HepG2 (cell line): ENCODE data around the gene CREB3. TPM values are rescaled to one million over a fixed set of nuclear protein-coding genes. Genes with fewer than 3 reads are reported as not detected.

ENCODE experiments used
- ATM ChIP-seq: fragments of 450-650 bp; IDR thresholded peaks from 2 replicates; pipeline ENCODE4 v1.7.1; 2017; ENCODE audit warnings: mild to moderate bottlenecking, borderline replicate concordance
- CREM ChIP-seq, 2 experiments: sonication (generic) in 1 of 2; formaldehyde crosslinking in 1 of 2; IDR thresholded peaks; 2 replicates each; pipeline versions ENCODE4 v1.4.0 to v1.6.1; 2016 to 2020; ENCODE audit warnings: antibody characterized with exemption in 1 of 2, mild to moderate bottlenecking in 1 of 2, missing genetic modification reagents in 1 of 2
- EEA1 ChIP-seq: sonication (generic); formaldehyde crosslinking; IDR thresholded peaks from 2 replicates; pipeline ENCODE4 v1.5.1; 2020; ENCODE audit warnings: mild to moderate bottlenecking, missing genetic modification reagents, borderline replicate concordance
- FOSL1 ChIP-seq: sonication (generic); formaldehyde crosslinking; IDR thresholded peaks from 2 replicates; pipeline ENCODE4 v1.9.0; 2021; ENCODE audit warnings: missing genetic modification reagents, borderline replicate concordance
- HCFC1 ChIP-seq: fragments of 150-350 bp; IDR thresholded peaks from 2 replicates; pipeline ENCODE4 v1.6.1; 2014; ENCODE audit warnings: low read depth, low read length
- HNRNPL ChIP-seq: fragments of 200-400 bp; formaldehyde crosslinking; IDR thresholded peaks from 2 replicates; pipeline ENCODE4 v1.6.1; 2017; ENCODE audit warnings: mild to moderate bottlenecking, low read depth, low read length
- IRF2 ChIP-seq: IDR thresholded peaks from 2 replicates; pipeline ENCODE4 v1.6.1; 2018; ENCODE audit warnings: missing genetic modification reagents, missing compliant biosample characterization
- JDP2 ChIP-seq: sonication (generic); formaldehyde crosslinking; IDR thresholded peaks from 2 replicates; pipeline ENCODE4 v1.8.1; 2022; ENCODE audit warnings: missing genetic modification reagents, borderline replicate concordance
- KDM2A ChIP-seq: sonication (generic); formaldehyde crosslinking; IDR thresholded peaks from 2 replicates; pipeline ENCODE4 v1.4.0; 2020; ENCODE audit warnings: low read depth, missing genetic modification reagents, borderline replicate concordance
- KDM5A ChIP-seq: fragments of 200-600 bp; sonication (generic); IDR thresholded peaks from 2 replicates; pipeline ENCODE4 v1.7.0; 2018; ENCODE audit warnings: antibody characterized with exemption, mild to moderate bottlenecking, low read length, borderline replicate concordance
- POLR2AphosphoS5 ChIP-seq: IDR thresholded peaks from 2 replicates; pipeline ENCODE4 v1.6.1; 2012; ENCODE audit warnings: low read depth, low read length
- RAD21 ChIP-seq: fragments of 450-650 bp; formaldehyde crosslinking; IDR thresholded peaks from 2 replicates; pipeline ENCODE4 v1.5.0; 2020; ENCODE audit warnings: mild to moderate bottlenecking
- SRSF1 ChIP-seq: fragments of 200-400 bp; formaldehyde crosslinking; optimal IDR thresholded peaks from 2 replicates; pipeline ENCODE3; 2017; ENCODE audit warnings: mild to moderate bottlenecking, low read depth, low read length, moderate library complexity
- TOPORS ChIP-seq: sonication (generic); formaldehyde crosslinking; IDR thresholded peaks from 2 replicates; pipeline ENCODE4 v1.8.0; 2023; ENCODE audit warnings: mild to moderate bottlenecking, missing genetic modification reagents
- ZKSCAN5 ChIP-seq: sonication (generic); formaldehyde crosslinking; IDR thresholded peaks from 2 replicates; pipeline ENCODE4 v1.5.1; 2020; ENCODE audit warnings: mild to moderate bottlenecking, missing genetic modification reagents
- ZNF354B ChIP-seq: sonication (generic); formaldehyde crosslinking; IDR thresholded peaks from 2 replicates; pipeline ENCODE4 v1.8.0; 2022; ENCODE audit warnings: mild to moderate bottlenecking, missing genetic modification reagents
- ZNF530 ChIP-seq: sonication (generic); formaldehyde crosslinking; IDR thresholded peaks from 2 replicates; pipeline ENCODE4 v1.5.0; 2020; ENCODE audit warnings: low read depth, mild to moderate bottlenecking, missing genetic modification reagents
- ZNF550 ChIP-seq: sonication (generic); formaldehyde crosslinking; IDR thresholded peaks from 2 replicates; pipeline ENCODE4 v1.4.0; 2020; ENCODE audit warnings: mild to moderate bottlenecking, missing genetic modification reagents, borderline replicate concordance
- ZNF598 ChIP-seq: sonication (generic); formaldehyde crosslinking; IDR thresholded peaks from 2 replicates; pipeline ENCODE4 v1.5.1; 2020; ENCODE audit warnings: mild to moderate bottlenecking, missing genetic modification reagents, borderline replicate concordance
- ZNF678 ChIP-seq: sonication (generic); formaldehyde crosslinking; IDR thresholded peaks from 2 replicates; pipeline ENCODE4 v1.4.0; 2020; ENCODE audit warnings: mild to moderate bottlenecking, missing genetic modification reagents
- ZNF720 ChIP-seq: sonication (generic); formaldehyde crosslinking; IDR thresholded peaks from 2 replicates; pipeline ENCODE4 v1.4.0; 2020; ENCODE audit warnings: missing genetic modification reagents
- ZNF883 ChIP-seq: sonication (generic); formaldehyde crosslinking; IDR thresholded peaks from 2 replicates; pipeline ENCODE4 v1.5.1; 2020; ENCODE audit warnings: mild to moderate bottlenecking, missing genetic modification reagents; ENCODE audit errors: not compliant biosample characterization
- ZNF891 ChIP-seq: sonication (generic); formaldehyde crosslinking; IDR thresholded peaks from 2 replicates; pipeline ENCODE4 v1.5.0; 2020; ENCODE audit warnings: mild to moderate bottlenecking, missing genetic modification reagents
- ZZZ3 ChIP-seq: sonication (generic); formaldehyde crosslinking; IDR thresholded peaks from 2 replicates; pipeline ENCODE4 v1.4.0; 2020; ENCODE audit warnings: missing genetic modification reagents, mild to moderate bottlenecking, borderline replicate concordance
- polyA plus RNA-seq, 8 experiments: library from polyadenylated mRNA; depleted of rRNA in 3 of 8; stranded (reverse) in 7 of 8; unstranded in 1 of 8; fragments of >200 nt; fragmentation: Illumina TruSeq in 4 of 8; extraction: Trizol in 4 of 8; gene quantifications; 2 replicates each; pipeline versions ENCODE4 v1.2.1 to v1.2.3, GENCODE V29; 2011 to 2016; ENCODE audit warnings: low read depth in 4 of 8, missing spikeins in 1 of 8, mixed read lengths in 1 of 8; ENCODE audit not compliant: insufficient read depth in 1 of 8
- total RNA-seq, 5 experiments: library from RNA; depleted of rRNA; stranded (reverse); fragments of >200 nt; fragmentation: Illumina TruSeq; extraction: Trizol; gene quantifications; 2 replicates each; pipeline ENCODE4 v1.2.3, GENCODE V29; 2016; ENCODE audit warnings: low read depth in 1 of 5
- TF ChIP-seq, protein P1 (sequence below): sonication (generic); formaldehyde crosslinking; IDR thresholded peaks from 2 replicates; pipeline ENCODE4 v1.5.1; 2020; ENCODE audit warnings: mild to moderate bottlenecking, missing genetic modification reagents
- TF ChIP-seq, protein P2 (sequence below): sonication (generic); formaldehyde crosslinking; conservative IDR thresholded peaks from 2 replicates; pipeline ENCODE4 v1.4.0; 2020; ENCODE audit warnings: missing genetic modification reagents

Gene CREB3
- total and polyA plus RNA-seq, 2 of the 13 experiments (the other 11 are each of a cell fraction or from before 2014, with no cell fraction given): 11.1 to 34.2 TPM

DNA sequence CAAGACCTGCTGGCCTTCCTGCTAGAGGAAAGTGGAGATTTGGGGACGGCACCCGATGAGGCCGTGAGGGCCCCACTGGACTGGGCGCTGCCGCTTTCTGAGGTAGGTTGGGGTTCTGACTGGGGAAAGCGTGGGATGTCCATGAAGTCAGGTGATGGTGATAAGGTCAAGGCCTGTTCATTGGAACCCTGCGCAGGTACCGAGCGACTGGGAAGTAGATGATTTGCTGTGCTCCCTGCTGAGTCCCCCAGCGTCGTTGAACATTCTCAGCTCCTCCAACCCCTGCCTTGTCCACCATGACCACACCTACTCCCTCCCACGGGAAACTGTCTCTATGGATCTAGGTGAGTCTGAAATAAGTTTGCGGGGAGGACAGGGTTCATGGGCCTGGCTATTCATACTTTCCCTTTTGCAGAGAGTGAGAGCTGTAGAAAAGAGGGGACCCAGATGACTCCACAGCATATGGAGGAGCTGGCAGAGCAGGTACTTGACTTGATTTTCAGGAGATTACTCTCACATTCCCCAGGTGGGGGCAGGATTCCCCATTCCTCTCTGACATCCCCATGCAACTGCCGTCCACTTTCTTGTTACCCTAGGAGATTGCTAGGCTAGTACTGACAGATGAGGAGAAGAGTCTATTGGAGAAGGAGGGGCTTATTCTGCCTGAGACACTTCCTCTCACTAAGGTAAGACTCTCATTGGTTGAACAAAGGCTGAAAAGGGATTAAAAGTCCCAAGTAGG lies 505 bp downstream of the CREB3 start (continued):
- TF ChIP-seq ZNF530 (CRISPR knock-in tag) (no peak), ZNF720 (CRISPR knock-in tag) (no peak), ATM (no peak), ZNF883 (CRISPR knock-in tag) (peak; percentile 6), FOSL1 (CRISPR knock-in tag) (no peak), ZNF354B (CRISPR knock-in tag) (no peak), HCFC1 (no peak), RAD21 (0 out of 2 replicates have a peak, but pooled peaks have one; percentile 12), JDP2 (no peak), ZZZ3 (CRISPR knock-in tag) (no peak), SRSF1 (no peak), EEA1 (CRISPR knock-in tag) (0 out of 2 replicates have a peak, but pooled peaks have one; percentile 55), POLR2AphosphoS5 (0 out of 2 replicates have a peak, but pooled peaks have one; percentile 6), CREM (IDR thresholded peaks at IDR 0.05) (no peak), CREM (CRISPR knock-in tag; IDR thresholded peaks at IDR 0.05) (no peak), KDM5A (0 out of 2 replicates have a peak, but pooled peaks have one; percentile 66), ZNF678 (CRISPR knock-in tag) (0 out of 2 replicates have a peak, but pooled peaks have one; percentile 45), ZNF891 (CRISPR knock-in tag) (no peak), TOPORS (no peak), ZKSCAN5 (no peak), IRF2 (CRISPR knock-in tag) (no peak), HNRNPL (no peak), ZNF550 (CRISPR knock-in tag) (no peak), KDM2A (CRISPR knock-in tag) (0 out of 2 replicates have a peak, but pooled peaks have one; percentile 3), ZNF598 (CRISPR knock-in tag) (peak; percentile 38; the same call in 1 of the 2 replicates)
- TF ChIP-seq, protein P1, sequence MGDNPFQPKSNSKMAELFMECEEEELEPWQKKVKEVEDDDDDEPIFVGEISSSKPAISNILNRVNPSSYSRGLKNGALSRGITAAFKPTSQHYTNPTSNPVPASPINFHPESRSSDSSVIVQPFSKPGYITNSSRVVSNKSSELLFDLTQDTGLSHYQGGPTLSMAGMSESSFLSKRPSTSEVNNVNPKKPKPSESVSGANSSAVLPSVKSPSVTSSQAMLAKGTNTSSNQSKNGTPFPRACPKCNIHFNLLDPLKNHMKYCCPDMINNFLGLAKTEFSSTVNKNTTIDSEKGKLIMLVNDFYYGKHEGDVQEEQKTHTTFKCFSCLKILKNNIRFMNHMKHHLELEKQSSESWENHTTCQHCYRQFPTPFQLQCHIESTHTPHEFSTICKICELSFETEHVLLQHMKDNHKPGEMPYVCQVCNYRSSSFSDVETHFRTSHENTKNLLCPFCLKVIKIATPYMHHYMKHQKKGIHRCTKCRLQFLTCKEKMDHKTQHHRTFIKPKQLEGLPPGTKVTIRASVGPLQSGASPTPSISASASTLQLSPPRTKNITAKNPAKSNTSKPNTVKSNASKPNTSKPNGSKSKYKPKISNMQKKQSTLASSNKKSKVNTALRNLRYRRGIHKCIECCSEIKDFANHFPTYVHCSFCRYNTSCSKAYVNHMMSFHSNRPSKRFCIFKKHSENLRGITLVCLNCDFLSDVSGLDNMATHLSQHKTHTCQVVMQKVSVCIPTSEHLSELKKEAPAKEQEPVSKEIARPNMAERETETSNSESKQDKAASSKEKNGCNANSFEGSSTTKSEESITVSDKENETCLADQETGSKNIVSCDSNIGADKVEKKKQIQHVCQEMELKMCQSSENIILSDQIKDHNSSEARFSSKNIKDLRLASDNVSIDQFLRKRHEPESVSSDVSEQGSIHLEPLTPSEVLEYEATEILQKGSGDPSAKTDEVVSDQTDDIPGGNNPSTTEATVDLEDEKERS (CRISPR knock-in tag): no peak
- TF ChIP-seq, protein P2, sequence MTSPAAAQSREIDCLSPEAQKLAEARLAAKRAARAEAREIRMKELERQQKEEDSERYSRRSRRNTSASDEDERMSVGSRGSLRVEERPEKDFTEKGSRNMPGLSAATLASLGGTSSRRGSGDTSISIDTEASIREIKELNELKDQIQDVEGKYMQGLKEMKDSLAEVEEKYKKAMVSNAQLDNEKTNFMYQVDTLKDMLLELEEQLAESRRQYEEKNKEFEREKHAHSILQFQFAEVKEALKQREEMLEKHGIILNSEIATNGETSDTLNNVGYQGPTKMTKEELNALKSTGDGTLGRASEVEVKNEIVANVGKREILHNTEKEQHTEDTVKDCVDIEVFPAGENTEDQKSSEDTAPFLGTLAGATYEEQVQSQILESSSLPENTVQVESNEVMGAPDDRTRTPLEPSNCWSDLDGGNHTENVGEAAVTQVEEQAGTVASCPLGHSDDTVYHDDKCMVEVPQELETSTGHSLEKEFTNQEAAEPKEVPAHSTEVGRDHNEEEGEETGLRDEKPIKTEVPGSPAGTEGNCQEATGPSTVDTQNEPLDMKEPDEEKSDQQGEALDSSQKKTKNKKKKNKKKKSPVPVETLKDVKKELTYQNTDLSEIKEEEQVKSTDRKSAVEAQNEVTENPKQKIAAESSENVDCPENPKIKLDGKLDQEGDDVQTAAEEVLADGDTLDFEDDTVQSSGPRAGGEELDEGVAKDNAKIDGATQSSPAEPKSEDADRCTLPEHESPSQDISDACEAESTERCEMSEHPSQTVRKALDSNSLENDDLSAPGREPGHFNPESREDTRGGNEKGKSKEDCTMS (CRISPR knock-in tag): no peak
